ENCODE data around the gene FNDC3A.

- no peak for TF ChIP-seq POLR2A (IDR thresholded peaks at IDR 0.05; ENCODE audit: low read depth)
- no peak for TF ChIP-seq CTCF (IDR thresholded peaks at IDR 0.05)
- no peak for TF ChIP-seq EP300 (IDR thresholded peaks at IDR 0.05)
- no peak for TF ChIP-seq POLR2AphosphoS5 (IDR thresholded peaks at IDR 0.05)
Observed at GRCh38 chr13:49093376-49093775, 117.7 kb downstream of the FNDC3A start.

Measured in esophagus muscularis mucosa (tissue), 4 donors.